H1 (cell line): ENCODE results near the gene PSMB5.

Experiments used
- CTCF ChIP-seq, 3 experiments: IDR thresholded peaks; 1 replicate in 2 of 3; 2 replicates in 1 of 3; pipeline versions ENCODE4 v1.5.1 to v1.6.1; 2011; ENCODE audit warnings: low read length in 3 of 3, mild to moderate bottlenecking in 3 of 3, inconsistent platforms in 2 of 3, low read depth in 1 of 3, moderate library complexity in 1 of 3; ENCODE audit not compliant: insufficient read depth in 1 of 3; ENCODE audit errors: control extremely low read depth in 1 of 3
- EP300 ChIP-seq, 2 experiments: IDR thresholded peaks; 1 replicate in 1 of 2; 2 replicates in 1 of 2; pipeline ENCODE4 v1.6.1; 2011 to 2012; ENCODE audit warnings: low read depth in 2 of 2, low read length in 2 of 2, mild to moderate bottlenecking in 2 of 2, borderline replicate concordance in 1 of 2, inconsistent platforms in 1 of 2, moderate library complexity in 1 of 2
- GABPA ChIP-seq: IDR thresholded peaks from 2 replicates; pipeline ENCODE4 v1.6.1; 2011; ENCODE audit warnings: mild to moderate bottlenecking, low read length, moderate library complexity, borderline replicate concordance; ENCODE audit not compliant: insufficient read depth
- GTF2F1 ChIP-seq: IDR thresholded peaks from 2 replicates; pipeline ENCODE4 v1.6.1; 2012; ENCODE audit warnings: low read depth, low read length, improper control_type of control experiment, borderline replicate concordance
- JUND ChIP-seq: IDR thresholded peaks from 2 replicates; pipeline ENCODE4 v1.6.1; 2011; ENCODE audit warnings: mild to moderate bottlenecking, improper control_type of control experiment, low read length
- POLR2A ChIP-seq, 2 experiments: IDR thresholded peaks; 1 replicate in 1 of 2; 2 replicates in 1 of 2; pipeline ENCODE4 v1.6.1; 2011; ENCODE audit warnings: low read depth in 2 of 2, low read length in 2 of 2, mild to moderate bottlenecking in 2 of 2; ENCODE audit errors: control extremely low read depth in 1 of 2
- POLR2AphosphoS5 ChIP-seq: IDR thresholded peaks from 2 replicates; pipeline ENCODE4 v1.6.1; 2011; ENCODE audit warnings: low read depth, low read length
- RXRA ChIP-seq: IDR thresholded peaks from 2 replicates; pipeline ENCODE4 v1.6.1; 2011; ENCODE audit warnings: low read depth, mild to moderate bottlenecking, low read length, moderate library complexity; ENCODE audit not compliant: insufficient read depth
- SP2 ChIP-seq: IDR thresholded peaks from 2 replicates; pipeline ENCODE4 v1.6.1; 2012; ENCODE audit warnings: mild to moderate bottlenecking, low read length, inconsistent platforms
- SUZ12 ChIP-seq: fragments of 200-600 bp; sonication (generic); IDR thresholded peaks from 2 replicates; pipeline ENCODE4 v1.6.1; 2012; ENCODE audit warnings: mild to moderate bottlenecking, inconsistent platforms, low read length, moderate library complexity, mixed read lengths
- TAF1 ChIP-seq: IDR thresholded peaks from 2 replicates; pipeline ENCODE4 v1.6.1; 2011; ENCODE audit warnings: mild to moderate bottlenecking, low read depth, low read length

DNA sequence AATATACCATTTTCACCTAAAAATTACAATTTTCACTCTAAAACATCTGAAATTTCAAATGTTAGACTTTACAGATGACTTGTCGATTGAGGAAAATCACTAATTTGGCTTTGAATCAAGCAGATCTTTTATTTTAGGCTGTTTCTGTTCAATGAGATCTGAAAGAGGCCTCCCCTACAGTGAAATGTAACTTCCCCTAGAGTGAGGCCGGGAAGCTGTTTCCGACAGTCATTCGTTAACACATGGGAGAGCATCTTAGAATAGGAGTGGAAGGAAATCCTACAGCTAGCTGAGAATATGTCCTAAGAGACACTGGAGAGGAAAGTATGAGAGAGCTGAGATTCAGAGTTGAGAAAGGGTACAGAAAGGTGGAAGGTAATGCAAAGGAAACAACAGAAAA is 19.1 kb downstream of the PSMB5 start:
- TF ChIP-seq RXRA: no peak
- no peak for TF ChIP-seq CTCF (IDR thresholded peaks at IDR 0.05; ENCODE audit: control extremely low read depth in 1 of 3, insufficient read depth in 1 of 3, low read depth in 1 of 3, low read length in 3 of 3)
- no peak for TF ChIP-seq SP2
- TF ChIP-seq TAF1: no peak
- no peak for TF ChIP-seq SUZ12
- TF ChIP-seq POLR2A (IDR thresholded peaks at IDR 0.05; ENCODE audit: control extremely low read depth in 1 of 2, low read depth in 2 of 2, low read length in 2 of 2): no peak
- no peak for TF ChIP-seq POLR2AphosphoS5
- TF ChIP-seq EP300 (IDR thresholded peaks at IDR 0.05; ENCODE audit: borderline replicate concordance in 1 of 2, low read depth in 2 of 2, low read length in 2 of 2): no peak
- TF ChIP-seq GTF2F1: no peak
- TF ChIP-seq JUND: no peak
- no peak for TF ChIP-seq GABPA
